B cell (primary cell): ENCODE results near the gene OGDH. TPM values are rescaled to one million over a fixed set of nuclear protein-coding genes. Genes with fewer than 3 reads are reported as not detected.

Source experiments
- ATAC-seq: fragments of 200-7000 bp; cut with Tn5 transposase; one replicate; pipeline ENCODE4 v1.10.0; 2021; ENCODE audit warnings: low read depth, mild to moderate bottlenecking, moderate number of reproducible peaks, moderate library complexity
- CTCF ChIA-PET: fragments of 350-600 bp; sonication (Branson Sonifier 250); formaldehyde crosslinking; loops from one replicate; lab custom pipeline; 2021; ENCODE audit warnings: antibody characterized with exemption, inconsistent platforms; lab: Charles Lee
- POLR2A ChIA-PET: fragments of 350-600 bp; sonication (Branson Sonifier 250); formaldehyde crosslinking; loops from one replicate; lab custom pipeline; 2021; ENCODE audit warnings: antibody characterized with exemption; lab: Charles Lee
- DNase-seq: peaks from one replicate; pipeline ENCODE4 v3.0.0; 2013
- H2AFZ ChIP-seq: 2 replicates; pipeline ENCODE4 v1.6.1; 2012; ENCODE audit warnings: mild to moderate bottlenecking, low read depth, low read length; ENCODE audit not compliant: insufficient read depth, poor library complexity, severe bottlenecking
- H3K27ac ChIP-seq, 2 donors: 1 replicate in 1 of 2; 2 replicates in 1 of 2; pipeline ENCODE4 v1.5.1; 2012 to 2013; ENCODE audit warnings: low read length in 2 of 2, mild to moderate bottlenecking in 2 of 2, moderate library complexity in 1 of 2
- H3K27me3 ChIP-seq, 4 experiments: fragments of 200-600 bp in 1 of 4; sonication (generic) in 1 of 4; replicated peaks in 1 of 4; 1 replicate in 2 of 4; 2 replicates in 2 of 4; pipeline versions ENCODE4 v1.6.1 to v1.7.0; 2013 to 2016; ENCODE audit warnings: low read length in 3 of 4, mild to moderate bottlenecking in 2 of 4, mixed read lengths in 1 of 4, moderate library complexity in 1 of 4; ENCODE audit not compliant: insufficient read depth in 4 of 4, control insufficient read depth in 3 of 4; ENCODE audit errors: control extremely low read depth in 1 of 4
- H3K36me3 ChIP-seq, 2 experiments: replicated peaks in 1 of 2; 1 replicate in 1 of 2; 2 replicates in 1 of 2; pipeline versions ENCODE4 v1.6.1 to v1.7.1; 2013; ENCODE audit warnings: low read length in 1 of 2; ENCODE audit not compliant: insufficient read depth in 2 of 2, control insufficient read depth in 1 of 2; ENCODE audit errors: control extremely low read depth in 1 of 2, extremely low read depth in 1 of 2
- H3K4me1 ChIP-seq, 2 donors: fragments of 200-600 bp in 1 of 2; sonication (generic) in 1 of 2; 1 replicate in 1 of 2; 2 replicates in 1 of 2; pipeline versions ENCODE4 v1.5.1 to v1.6.1; 2013 to 2017; ENCODE audit warnings: low read length in 2 of 2; ENCODE audit not compliant: control insufficient read depth in 2 of 2, insufficient read depth in 2 of 2
- H3K4me2 ChIP-seq: replicated peaks from 2 replicates; pipeline ENCODE3; 2012; ENCODE audit warnings: mild to moderate bottlenecking, low read depth, low read length; ENCODE audit not compliant: poor library complexity, severe bottlenecking
- H3K4me3 ChIP-seq, 5 experiments: fragments of 200-600 bp in 1 of 5; sonication (generic) in 1 of 5; 1 replicate in 3 of 5; 2 replicates in 2 of 5; pipeline versions ENCODE4 v1.5.1 to v1.7.0; 2011 to 2016; ENCODE audit warnings: low read length in 4 of 5, mild to moderate bottlenecking in 4 of 5, low read depth in 2 of 5, control low read depth in 1 of 5, moderate library complexity in 1 of 5; ENCODE audit not compliant: insufficient read depth in 1 of 5; ENCODE audit errors: control extremely low read depth in 1 of 5, extremely low read depth in 1 of 5
- H3K79me2 ChIP-seq: fragments of 200-600 bp; sonication (generic); one replicate; pipeline ENCODE4 v1.6.0; 2016; ENCODE audit warnings: low read length; ENCODE audit not compliant: control insufficient read depth, insufficient read depth
- H3K9ac ChIP-seq: fragments of 200-600 bp; sonication (generic); 2 replicates; pipeline ENCODE4 v1.6.1; 2017; ENCODE audit warnings: mild to moderate bottlenecking, low read length, moderate library complexity
- H3K9me3 ChIP-seq, 3 donors: one replicate each; pipeline versions ENCODE4 v1.6.1 to v1.7.1; 2013; ENCODE audit warnings: low read length in 2 of 3; ENCODE audit not compliant: control insufficient read depth in 2 of 3, insufficient read depth in 1 of 3; ENCODE audit errors: control extremely low read depth in 1 of 3
- H4K20me1 ChIP-seq: 2 replicates; pipeline ENCODE4 v1.6.0; 2012; ENCODE audit warnings: mild to moderate bottlenecking, low read length; ENCODE audit not compliant: insufficient read depth, control insufficient read depth, poor library complexity, severe bottlenecking
- H3K27ac Mint-ChIP-seq: one replicate; pipeline ENCODE4 v1.8.0; 2021; ENCODE audit warnings: mixed read lengths
- H3K27me3 Mint-ChIP-seq: one replicate; pipeline ENCODE4 v1.8.0; 2021; ENCODE audit warnings: mixed read lengths
- H3K4me1 Mint-ChIP-seq: one replicate; pipeline ENCODE4 v1.8.0; 2021; ENCODE audit warnings: mixed read lengths
- H3K4me3 Mint-ChIP-seq: one replicate; pipeline ENCODE4 v1.8.0; 2021; ENCODE audit warnings: mixed read lengths
- H3K9me3 Mint-ChIP-seq: one replicate; pipeline ENCODE4 v1.8.0; 2022; ENCODE audit warnings: mixed read lengths; ENCODE audit not compliant: insufficient read depth
- EZH2 ChIP-seq: IDR thresholded peaks from 2 replicates; pipeline ENCODE4 v1.6.1; 2012; ENCODE audit warnings: borderline replicate concordance, low read depth, mild to moderate bottlenecking, moderate library complexity, low read length; ENCODE audit not compliant: insufficient read depth, poor library complexity, severe bottlenecking
- WGBS: methylation state at CpG from one replicate; pipeline ENCODE4 v1.1.5; 2013; ENCODE audit warnings: missing lambda C conversion rate; ENCODE audit not compliant: insufficient coverage; 5-methylcytosine and 5-hydroxymethylcytosine counted together
- intact Hi-C: fragments of 100-400 bp; cut with micrococcal nuclease; formaldehyde crosslinking; loops from one replicate; pipeline ENCODE4 v1.10.0; 2022
- polyA plus RNA-seq: library from polyadenylated mRNA; depleted of rRNA; stranded (reverse); fragments of >200 nt; gene quantifications from 2 replicates; pipeline ENCODE4 v1.2.3, GENCODE V29; 2012
- total RNA-seq, 2 donors: library from RNA; stranded (reverse); fragments of 120-200 nt in 1 of 2; gene quantifications; 1 replicate in 1 of 2; 2 replicates in 1 of 2; pipeline versions ENCODE4 v1.2.3 to v1.2.4, GENCODE V29; 2013 to 2022
- TF ChIP-seq, protein P1 (sequence below): fragments of 200-600 bp; IDR thresholded peaks from one replicate; pipeline ENCODE4 v1.8.0; 2022; ENCODE audit warnings: antibody characterized with exemption, mild to moderate bottlenecking

The OGDH gene
- total and polyA plus RNA-seq, 2 donors (not counting 1 experiment from before 2014, with no cell fraction given), result 42.6 to 80.2 TPM

DNA sequence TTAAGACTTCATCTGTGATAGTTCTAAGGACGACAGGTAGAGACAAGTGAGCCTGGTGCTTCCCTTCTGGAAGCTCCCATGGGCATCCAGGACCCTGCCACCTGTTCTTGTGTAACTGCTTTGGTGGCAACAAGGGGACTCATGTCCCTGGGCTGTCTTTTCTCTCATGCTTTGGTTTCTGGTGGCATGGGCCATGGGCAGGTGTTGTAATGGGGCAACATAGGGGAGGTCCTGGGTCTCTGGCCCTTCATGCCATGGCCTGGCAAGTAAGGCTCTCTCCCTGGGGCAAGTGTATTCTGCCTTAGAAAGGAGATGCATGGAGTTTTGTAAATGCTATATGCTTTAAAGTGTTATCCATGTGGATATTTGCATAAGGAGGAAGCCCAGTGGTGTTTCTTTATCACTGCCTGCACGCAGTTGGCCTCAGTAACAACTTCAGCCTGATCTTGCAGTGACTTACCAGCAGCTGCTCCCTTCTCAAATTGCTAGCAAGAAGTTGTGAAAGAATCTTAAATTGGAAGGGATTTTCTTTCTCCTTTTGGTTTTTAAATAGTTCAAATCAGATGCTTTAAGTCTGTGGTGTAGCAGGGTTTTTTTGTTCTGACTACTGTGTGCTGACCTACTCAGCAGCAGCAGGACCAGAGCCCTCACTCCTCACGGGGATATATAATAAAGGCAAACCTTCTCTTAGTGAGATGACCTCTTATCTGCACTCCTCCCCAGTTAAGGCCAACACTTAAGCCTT is 39.9 kb downstream of the OGDH start:
- Histone ChIP-seq H2AFZ (no peak overlapping the region), H3K36me3 (peaks cover 0 to 44% of the 10 kb centered on the region in 2 experiments), H3K4me1 (peaks cover 0 to 6% of the 10 kb centered on the region in 2 donors), H3K9ac (no peak overlapping the region), H3K27me3 (no peaks in the 10 kb centered on the region), H3K27ac (no peak overlapping the region), H3K79me2 (peaks cover 30% of the 10 kb centered on the region), H3K4me2 (no peak overlapping the region), H3K4me3 (no peak overlapping the region), H3K9me3 (no peaks in the 10 kb centered on the region), H4K20me1 (no peaks in the 10 kb centered on the region)
- 79% methylated on average over 2 of the region's 3 CpGs for WGBS
- ATAC-seq (no peak), DNase-seq (no peak)
- ChIA-PET POLR2A (no interaction called here), CTCF (no interaction called here)
- no peaks in the 10 kb centered on the region for H3K9me3 Mint-ChIP-seq
- H3K4me1 Mint-ChIP-seq, result peaks cover 8% of the 10 kb centered on the region
- intact Hi-C loops, result no loop called here
- TF ChIP-seq EZH2, result no peak
- TF ChIP-seq, protein P1, sequence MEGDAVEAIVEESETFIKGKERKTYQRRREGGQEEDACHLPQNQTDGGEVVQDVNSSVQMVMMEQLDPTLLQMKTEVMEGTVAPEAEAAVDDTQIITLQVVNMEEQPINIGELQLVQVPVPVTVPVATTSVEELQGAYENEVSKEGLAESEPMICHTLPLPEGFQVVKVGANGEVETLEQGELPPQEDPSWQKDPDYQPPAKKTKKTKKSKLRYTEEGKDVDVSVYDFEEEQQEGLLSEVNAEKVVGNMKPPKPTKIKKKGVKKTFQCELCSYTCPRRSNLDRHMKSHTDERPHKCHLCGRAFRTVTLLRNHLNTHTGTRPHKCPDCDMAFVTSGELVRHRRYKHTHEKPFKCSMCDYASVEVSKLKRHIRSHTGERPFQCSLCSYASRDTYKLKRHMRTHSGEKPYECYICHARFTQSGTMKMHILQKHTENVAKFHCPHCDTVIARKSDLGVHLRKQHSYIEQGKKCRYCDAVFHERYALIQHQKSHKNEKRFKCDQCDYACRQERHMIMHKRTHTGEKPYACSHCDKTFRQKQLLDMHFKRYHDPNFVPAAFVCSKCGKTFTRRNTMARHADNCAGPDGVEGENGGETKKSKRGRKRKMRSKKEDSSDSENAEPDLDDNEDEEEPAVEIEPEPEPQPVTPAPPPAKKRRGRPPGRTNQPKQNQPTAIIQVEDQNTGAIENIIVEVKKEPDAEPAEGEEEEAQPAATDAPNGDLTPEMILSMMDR, result no peak
- H3K4me3 Mint-ChIP-seq, result no peak overlapping the region
- H3K27ac Mint-ChIP-seq, result peak overlapping the region; percentile 26
- H3K27me3 Mint-ChIP-seq, result no peaks in the 10 kb centered on the region

DNA sequence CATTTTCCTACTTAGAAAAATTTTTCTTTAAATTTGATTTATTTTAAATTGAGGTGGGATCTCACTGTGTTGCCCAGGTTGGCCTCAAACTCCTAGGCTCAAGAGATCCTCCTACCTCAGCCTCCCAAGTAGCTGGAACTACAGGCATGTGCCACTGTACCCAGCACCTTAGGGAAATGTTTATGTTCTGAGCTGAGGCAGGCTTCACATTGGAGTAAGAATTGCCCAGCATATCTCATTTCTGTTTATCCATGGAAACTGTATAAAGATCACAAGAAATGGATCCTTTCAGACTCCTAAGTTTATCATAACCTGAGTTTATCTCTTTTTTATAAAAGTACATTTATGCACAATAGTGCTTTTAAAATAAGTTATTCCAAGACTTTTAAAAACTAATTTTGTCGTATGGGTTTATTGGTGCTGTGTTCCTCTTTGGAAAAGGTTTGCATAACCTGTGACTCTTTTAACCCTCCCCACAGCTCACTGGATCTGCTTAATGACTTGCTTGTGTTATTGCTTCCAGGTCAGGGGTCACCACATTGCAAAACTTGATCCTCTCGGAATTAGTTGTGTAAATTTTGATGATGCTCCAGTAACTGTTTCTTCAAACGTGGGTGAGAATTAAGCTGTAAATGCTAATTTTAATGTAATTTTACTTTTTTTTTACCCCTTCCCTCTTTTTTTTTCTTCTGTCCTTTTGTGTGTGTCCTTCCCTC is 40.7 kb downstream of the OGDH start:
- H3K9me3 Mint-ChIP-seq, result no peaks in the 10 kb centered on the region
- H2AFZ ChIP-seq, result no peak overlapping the region
- ATAC-seq (no peak), DNase-seq (no peak)
- no peak overlapping the region for H3K4me2 ChIP-seq
- no peaks in the 10 kb centered on the region for H3K9me3 ChIP-seq
- H3K27ac ChIP-seq, result no peak overlapping the region
- no peak overlapping the region for H3K4me3 ChIP-seq
- peaks cover 0 to 6% of the 10 kb centered on the region in 2 donors for H3K4me1 ChIP-seq
- H3K27ac Mint-ChIP-seq, result no peak overlapping the region
- no peak overlapping the region for H3K4me3 Mint-ChIP-seq
- WGBS, result no CpG with 5 or more reads among the region's 3 CpGs
- H3K36me3 ChIP-seq, result peaks cover 0 to 44% of the 10 kb centered on the region in 2 experiments
- intact Hi-C loops, result no loop called here
- peaks cover 23% of the 10 kb centered on the region for H3K79me2 ChIP-seq
- CTCF ChIA-PET, result no interaction called here
- H3K27me3 Mint-ChIP-seq, result no peaks in the 10 kb centered on the region
- no peak overlapping the region for H3K9ac ChIP-seq
- POLR2A ChIA-PET, result no interaction called here
- peaks cover 8% of the 10 kb centered on the region for H3K4me1 Mint-ChIP-seq
- no peaks in the 10 kb centered on the region for H3K27me3 ChIP-seq
- TF ChIP-seq EZH2, result no peak
- no peaks in the 10 kb centered on the region for H4K20me1 ChIP-seq
